HepG2 (cell line): Measurements from ENCODE around the gene TFCP2L1. TPM values are rescaled to one million over a fixed set of nuclear protein-coding genes. Genes with fewer than 3 reads are reported as not detected.

Experiments
- BCL6 ChIP-seq: IDR thresholded peaks from 2 replicates; pipeline ENCODE4 v1.6.1; 2016; ENCODE audit warnings: missing genetic modification reagents, missing compliant biosample characterization
- CREM ChIP-seq, 2 experiments: sonication (generic) in 1 of 2; formaldehyde crosslinking in 1 of 2; IDR thresholded peaks; 2 replicates each; pipeline versions ENCODE4 v1.4.0 to v1.6.1; 2016 to 2020; ENCODE audit warnings: antibody characterized with exemption in 1 of 2, mild to moderate bottlenecking in 1 of 2, missing genetic modification reagents in 1 of 2
- FOXA3 ChIP-seq: IDR thresholded peaks from 2 replicates; pipeline ENCODE4 v1.6.1; 2016; ENCODE audit warnings: missing genetic modification reagents, missing compliant biosample characterization
- FOXK1 ChIP-seq: sonication (generic); formaldehyde crosslinking; IDR thresholded peaks from 2 replicates; pipeline ENCODE4 v1.4.0; 2020; ENCODE audit warnings: low read depth, missing genetic modification reagents, borderline replicate concordance
- FOXP1 ChIP-seq, 2 experiments: fragments of 450-650 bp in 1 of 2; IDR thresholded peaks; 2 replicates each; pipeline ENCODE4 v1.6.1; 2017 to 2018; ENCODE audit warnings: antibody characterized with exemption in 1 of 2
- MIXL1 ChIP-seq: IDR thresholded peaks from 2 replicates; pipeline ENCODE4 v1.6.1; 2016
- NR2F1 ChIP-seq, 2 experiments: fragments of 450-650 bp in 1 of 2; formaldehyde crosslinking in 1 of 2; IDR thresholded peaks; 2 replicates each; pipeline versions ENCODE4 v1.5.0 to v1.6.1; 2016 to 2020; ENCODE audit warnings: mild to moderate bottlenecking in 1 of 2, missing compliant biosample characterization in 1 of 2, missing genetic modification reagents in 1 of 2, moderate library complexity in 1 of 2
- RAD51 ChIP-seq: fragments of 450-650 bp; IDR thresholded peaks from 2 replicates; pipeline ENCODE4 v1.6.1; 2016; ENCODE audit warnings: borderline replicate concordance
- RARA ChIP-seq: IDR thresholded peaks from 2 replicates; pipeline ENCODE4 v1.6.1; 2016; ENCODE audit warnings: missing genetic modification reagents, missing compliant biosample characterization
- SMC3 ChIP-seq: IDR thresholded peaks from 2 replicates; pipeline ENCODE4 v1.6.1; 2011; ENCODE audit warnings: low read length, improper control_type of control experiment
- SOX5 ChIP-seq: IDR thresholded peaks from 2 replicates; pipeline ENCODE4 v1.6.1; 2016; ENCODE audit warnings: borderline replicate concordance
- XRCC5 ChIP-seq: fragments of 200-400 bp; formaldehyde crosslinking; optimal IDR thresholded peaks from 2 replicates; pipeline ENCODE3; 2017; ENCODE audit warnings: mild to moderate bottlenecking, low read length
- ZFX ChIP-seq: sonication (generic); formaldehyde crosslinking; IDR thresholded peaks from 2 replicates; pipeline ENCODE4 v1.4.0; 2020; ENCODE audit warnings: mild to moderate bottlenecking, low read depth, missing genetic modification reagents, moderate library complexity
- ZNF260 ChIP-seq: sonication (generic); formaldehyde crosslinking; IDR thresholded peaks from 2 replicates; pipeline ENCODE4 v1.4.0; 2020; ENCODE audit warnings: missing genetic modification reagents, low read depth, mild to moderate bottlenecking, borderline replicate concordance
- polyA plus RNA-seq, 8 experiments: library from polyadenylated mRNA; depleted of rRNA in 3 of 8; stranded (reverse) in 7 of 8; unstranded in 1 of 8; fragments of >200 nt; fragmentation: Illumina TruSeq in 4 of 8; extraction: Trizol in 4 of 8; gene quantifications; 2 replicates each; pipeline versions ENCODE4 v1.2.1 to v1.2.3, GENCODE V29; 2011 to 2016; ENCODE audit warnings: low read depth in 4 of 8, missing spikeins in 1 of 8, mixed read lengths in 1 of 8; ENCODE audit not compliant: insufficient read depth in 1 of 8
- total RNA-seq, 5 experiments: library from RNA; depleted of rRNA; stranded (reverse); fragments of >200 nt; fragmentation: Illumina TruSeq; extraction: Trizol; gene quantifications; 2 replicates each; pipeline ENCODE4 v1.2.3, GENCODE V29; 2016; ENCODE audit warnings: low read depth in 1 of 5
- TF ChIP-seq, protein P1 (sequence below): sonication (generic); formaldehyde crosslinking; IDR thresholded peaks from 2 replicates; pipeline ENCODE4 v1.8.0; 2022; ENCODE audit warnings: mild to moderate bottlenecking, missing genetic modification reagents, moderate library complexity
- TF ChIP-seq, protein P2 (sequence below): sonication (generic); formaldehyde crosslinking; IDR thresholded peaks from 2 replicates; pipeline ENCODE4 v1.5.1; 2020; ENCODE audit warnings: mild to moderate bottlenecking, missing genetic modification reagents, borderline replicate concordance
- TF ChIP-seq, protein P3 (sequence below): sonication (generic); formaldehyde crosslinking; IDR thresholded peaks from 2 replicates; pipeline ENCODE4 v1.8.0; 2022; ENCODE audit warnings: mild to moderate bottlenecking, missing genetic modification reagents, moderate library complexity
- TF ChIP-seq, protein P4 (sequence below), 2 experiments: sonication (generic) in 1 of 2; formaldehyde crosslinking in 1 of 2; IDR thresholded peaks; 2 replicates each; pipeline versions ENCODE4 v1.4.0 to v1.6.1; 2016 to 2020; ENCODE audit warnings: borderline replicate concordance in 1 of 2, low read depth in 1 of 2, mild to moderate bottlenecking in 1 of 2, missing genetic modification reagents in 1 of 2

Gene TFCP2L1
- total and polyA plus RNA-seq, 2 of the 13 experiments (the other 11 are each of a cell fraction or from before 2014, with no cell fraction given): under 0.01 TPM; not detected in 1

DNA sequence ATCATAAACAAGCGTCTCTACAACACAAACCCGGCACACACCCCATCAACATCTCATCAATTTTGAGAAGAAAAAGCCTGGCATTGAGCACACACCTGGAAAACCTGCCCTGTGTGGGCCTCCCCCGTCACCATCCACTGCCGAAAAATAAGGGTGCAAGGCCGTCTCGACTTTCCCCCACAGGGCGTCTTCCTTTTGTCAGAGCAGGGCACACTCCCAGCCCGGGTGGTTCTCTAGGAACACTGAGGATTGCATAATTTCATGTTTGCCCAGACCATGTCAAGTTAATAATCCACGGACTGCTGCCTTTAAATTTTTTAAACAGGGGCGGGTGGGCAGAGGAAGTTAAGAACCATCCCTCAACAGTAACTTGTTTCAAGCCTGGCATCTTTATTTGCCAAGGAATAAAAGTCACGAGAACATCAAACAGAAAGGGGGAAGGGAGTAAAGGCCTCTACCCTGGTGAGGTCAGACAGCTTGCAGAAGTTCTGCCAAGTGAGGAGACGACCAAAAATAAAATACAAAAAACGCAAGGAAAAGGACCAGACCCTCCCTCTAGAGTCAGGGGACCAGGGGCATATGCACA is 2.1 kb downstream of the TFCP2L1 start (continued):
- TF ChIP-seq, protein P1, sequence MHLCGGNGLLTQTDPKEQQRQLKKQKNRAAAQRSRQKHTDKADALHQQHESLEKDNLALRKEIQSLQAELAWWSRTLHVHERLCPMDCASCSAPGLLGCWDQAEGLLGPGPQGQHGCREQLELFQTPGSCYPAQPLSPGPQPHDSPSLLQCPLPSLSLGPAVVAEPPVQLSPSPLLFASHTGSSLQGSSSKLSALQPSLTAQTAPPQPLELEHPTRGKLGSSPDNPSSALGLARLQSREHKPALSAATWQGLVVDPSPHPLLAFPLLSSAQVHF: no peak
- TF ChIP-seq RARA (peak; percentile 71), MIXL1 (0 out of 2 replicates have a peak, but pooled peaks have one; percentile 21), FOXP1 (IDR thresholded peaks at IDR 0.05) (no peak), FOXP1 (CRISPR knock-in tag; IDR thresholded peaks at IDR 0.05) (peak; percentile 31; the same call in 1 of the 2 replicates), CREM (IDR thresholded peaks at IDR 0.05) (no peak), CREM (CRISPR knock-in tag; IDR thresholded peaks at IDR 0.05) (no peak), FOXK1 (CRISPR knock-in tag) (peak; percentile 27; the same call in 1 of the 2 replicates), BCL6 (peak; percentile 99), XRCC5 (peak; percentile 36), NR2F1 (CRISPR knock-in tag; IDR thresholded peaks at IDR 0.05) (no peak), RAD51 (no peak), ZFX (0 out of 2 replicates have a peak, but pooled peaks have one; percentile 16), ZNF260 (CRISPR knock-in tag) (no peak), SOX5 (peak; percentile 54), FOXA3 (CRISPR knock-in tag) (peak; percentile 57), SMC3 (peak; percentile 6; the same call in 1 of the 2 replicates)
- TF ChIP-seq, protein P2, sequence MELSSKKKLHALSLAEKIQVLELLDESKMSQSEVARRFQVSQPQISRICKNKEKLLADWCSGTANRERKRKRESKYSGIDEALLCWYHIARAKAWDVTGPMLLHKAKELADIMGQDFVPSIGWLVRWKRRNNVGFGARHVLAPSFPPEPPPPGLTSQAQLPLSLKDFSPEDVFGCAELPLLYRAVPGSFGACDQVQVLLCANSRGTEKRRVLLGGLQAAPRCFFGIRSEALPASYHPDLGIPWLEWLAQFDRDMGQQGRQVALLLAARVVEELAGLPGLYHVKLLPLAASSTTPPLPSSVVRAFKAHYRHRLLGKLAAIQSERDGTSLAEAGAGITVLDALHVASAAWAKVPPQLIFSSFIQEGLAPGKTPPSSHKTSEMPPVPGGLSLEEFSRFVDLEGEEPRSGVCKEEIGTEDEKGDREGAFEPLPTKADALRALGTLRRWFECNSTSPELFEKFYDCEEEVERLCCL (CRISPR knock-in tag): no peak
- TF ChIP-seq, protein P3, sequence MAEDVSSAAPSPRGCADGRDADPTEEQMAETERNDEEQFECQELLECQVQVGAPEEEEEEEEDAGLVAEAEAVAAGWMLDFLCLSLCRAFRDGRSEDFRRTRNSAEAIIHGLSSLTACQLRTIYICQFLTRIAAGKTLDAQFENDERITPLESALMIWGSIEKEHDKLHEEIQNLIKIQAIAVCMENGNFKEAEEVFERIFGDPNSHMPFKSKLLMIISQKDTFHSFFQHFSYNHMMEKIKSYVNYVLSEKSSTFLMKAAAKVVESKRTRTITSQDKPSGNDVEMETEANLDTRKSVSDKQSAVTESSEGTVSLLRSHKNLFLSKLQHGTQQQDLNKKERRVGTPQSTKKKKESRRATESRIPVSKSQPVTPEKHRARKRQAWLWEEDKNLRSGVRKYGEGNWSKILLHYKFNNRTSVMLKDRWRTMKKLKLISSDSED (CRISPR knock-in tag): no peak
- TF ChIP-seq, protein P4, sequence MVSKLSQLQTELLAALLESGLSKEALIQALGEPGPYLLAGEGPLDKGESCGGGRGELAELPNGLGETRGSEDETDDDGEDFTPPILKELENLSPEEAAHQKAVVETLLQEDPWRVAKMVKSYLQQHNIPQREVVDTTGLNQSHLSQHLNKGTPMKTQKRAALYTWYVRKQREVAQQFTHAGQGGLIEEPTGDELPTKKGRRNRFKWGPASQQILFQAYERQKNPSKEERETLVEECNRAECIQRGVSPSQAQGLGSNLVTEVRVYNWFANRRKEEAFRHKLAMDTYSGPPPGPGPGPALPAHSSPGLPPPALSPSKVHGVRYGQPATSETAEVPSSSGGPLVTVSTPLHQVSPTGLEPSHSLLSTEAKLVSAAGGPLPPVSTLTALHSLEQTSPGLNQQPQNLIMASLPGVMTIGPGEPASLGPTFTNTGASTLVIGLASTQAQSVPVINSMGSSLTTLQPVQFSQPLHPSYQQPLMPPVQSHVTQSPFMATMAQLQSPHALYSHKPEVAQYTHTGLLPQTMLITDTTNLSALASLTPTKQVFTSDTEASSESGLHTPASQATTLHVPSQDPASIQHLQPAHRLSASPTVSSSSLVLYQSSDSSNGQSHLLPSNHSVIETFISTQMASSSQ (IDR thresholded peaks at IDR 0.05; ENCODE audit: low read depth): peak; percentile 82
- TF ChIP-seq, protein P4 (CRISPR knock-in tag; IDR thresholded peaks at IDR 0.05; ENCODE audit: borderline replicate concordance): peak; percentile 80; the same call in 1 of the 2 replicates
- TF ChIP-seq, all 625 proteins: peak for 32
